ENCODE measurements around the gene EXOC4. TPM values are rescaled to one million over a fixed set of nuclear protein-coding genes. Genes with fewer than 3 reads are reported as not detected.

Gene EXOC4
- total RNA-seq, 1 donor from 2014 or later: 99.2 TPM

DNA sequence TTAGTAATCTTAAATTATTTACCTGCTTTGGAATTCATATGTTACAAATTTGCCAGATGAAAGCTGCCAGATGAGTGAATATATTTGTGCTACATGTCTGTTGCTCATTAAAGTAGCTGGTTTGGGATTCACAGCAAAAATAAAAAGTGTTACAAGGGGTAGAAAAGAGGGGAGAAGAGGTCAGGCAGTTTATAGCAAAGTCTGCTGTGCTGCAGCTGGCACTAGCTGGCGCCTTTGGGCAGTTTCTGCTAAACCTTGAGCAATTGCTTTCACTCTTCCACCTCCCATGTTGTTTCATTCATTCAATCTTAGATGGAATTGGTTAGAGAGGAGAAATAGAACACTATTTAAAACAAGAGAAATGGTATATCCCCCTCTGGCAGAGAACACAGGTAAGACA lies 470.2 kb downstream of the EXOC4 start:
- H3K9me3 ChIP-seq: no peaks in the 10 kb centered on the region
- H3K36me3 ChIP-seq: no peaks in the 10 kb centered on the region
- no peak for DNase-seq (ENCODE audit: extremely low spot score in 2 of 2)
- no peak overlapping the region for H3K27ac ChIP-seq
- H3K27me3 ChIP-seq: no peaks in the 10 kb centered on the region
- H3K4me3 ChIP-seq: no peak overlapping the region
- no peaks in the 10 kb centered on the region for H3K4me1 ChIP-seq
- TF ChIP-seq POLR2AphosphoS5 (IDR thresholded peaks at IDR 0.05; ENCODE audit: insufficient read depth in 1 of 2, low read depth in 1 of 2) (no peak), POLR2A (IDR thresholded peaks at IDR 0.05) (no peak)
- TF ChIP-seq, protein P1, sequence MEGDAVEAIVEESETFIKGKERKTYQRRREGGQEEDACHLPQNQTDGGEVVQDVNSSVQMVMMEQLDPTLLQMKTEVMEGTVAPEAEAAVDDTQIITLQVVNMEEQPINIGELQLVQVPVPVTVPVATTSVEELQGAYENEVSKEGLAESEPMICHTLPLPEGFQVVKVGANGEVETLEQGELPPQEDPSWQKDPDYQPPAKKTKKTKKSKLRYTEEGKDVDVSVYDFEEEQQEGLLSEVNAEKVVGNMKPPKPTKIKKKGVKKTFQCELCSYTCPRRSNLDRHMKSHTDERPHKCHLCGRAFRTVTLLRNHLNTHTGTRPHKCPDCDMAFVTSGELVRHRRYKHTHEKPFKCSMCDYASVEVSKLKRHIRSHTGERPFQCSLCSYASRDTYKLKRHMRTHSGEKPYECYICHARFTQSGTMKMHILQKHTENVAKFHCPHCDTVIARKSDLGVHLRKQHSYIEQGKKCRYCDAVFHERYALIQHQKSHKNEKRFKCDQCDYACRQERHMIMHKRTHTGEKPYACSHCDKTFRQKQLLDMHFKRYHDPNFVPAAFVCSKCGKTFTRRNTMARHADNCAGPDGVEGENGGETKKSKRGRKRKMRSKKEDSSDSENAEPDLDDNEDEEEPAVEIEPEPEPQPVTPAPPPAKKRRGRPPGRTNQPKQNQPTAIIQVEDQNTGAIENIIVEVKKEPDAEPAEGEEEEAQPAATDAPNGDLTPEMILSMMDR (IDR thresholded peaks at IDR 0.05): no peak
- intact Hi-C loops (cut with DNase I): no loop called here

DNA sequence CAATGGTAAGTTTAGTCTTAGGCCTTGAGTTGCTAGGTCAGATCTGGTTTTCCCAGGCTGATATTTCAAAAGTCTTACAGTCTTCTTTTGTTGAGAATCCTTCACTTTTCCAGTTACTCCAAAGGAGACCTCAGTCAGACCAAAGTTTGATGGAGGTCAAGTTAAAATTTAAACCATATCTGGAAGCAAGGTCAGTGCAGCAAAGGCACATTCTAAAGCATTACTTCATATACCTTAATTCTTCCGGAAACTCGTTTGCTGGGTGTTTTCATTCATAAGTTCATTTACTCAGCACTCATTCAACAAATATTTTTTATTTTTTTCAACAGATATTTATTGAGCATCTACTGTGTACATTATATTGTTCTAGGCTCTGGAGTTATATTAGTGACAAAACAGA lies 471.3 kb downstream of the EXOC4 start:
- intact Hi-C loops (cut with DNase I): no loop called here
- no peak for DNase-seq (ENCODE audit: extremely low spot score in 2 of 2)

DNA sequence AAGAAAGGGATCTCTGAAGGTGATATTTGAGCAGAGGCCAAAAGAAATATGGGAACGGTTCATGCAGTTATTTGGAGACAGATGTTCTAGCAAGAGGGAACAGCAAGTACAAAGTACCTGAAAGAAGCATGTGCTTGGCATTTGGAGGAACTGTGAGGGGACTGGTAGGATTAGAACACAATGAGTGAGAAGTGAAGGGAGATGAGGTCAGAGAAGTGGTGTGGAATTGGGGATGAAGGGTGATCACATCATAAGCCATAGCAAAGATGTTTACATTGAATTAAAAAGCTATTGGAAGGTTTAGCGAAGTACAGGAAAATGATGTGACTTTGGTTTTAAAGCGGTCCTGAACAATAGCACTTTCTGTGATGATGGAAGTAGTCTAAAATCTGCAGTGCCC lies 471.8 kb downstream of the EXOC4 start:
- no peak for DNase-seq (ENCODE audit: extremely low spot score in 2 of 2)
- Histone ChIP-seq H3K27ac (no peak overlapping the region), H3K4me1 (no peaks in the 10 kb centered on the region), H3K9me3 (no peaks in the 10 kb centered on the region), H3K36me3 (no peaks in the 10 kb centered on the region), H3K27me3 (no peaks in the 10 kb centered on the region), H3K4me3 (no peak overlapping the region)
- intact Hi-C loops (cut with DNase I): no loop called here
- no peak for TF ChIP-seq POLR2A (IDR thresholded peaks at IDR 0.05)
- TF ChIP-seq POLR2AphosphoS5 (IDR thresholded peaks at IDR 0.05; ENCODE audit: insufficient read depth in 1 of 2, low read depth in 1 of 2): no peak
- TF ChIP-seq, protein P1 (IDR thresholded peaks at IDR 0.05): no peak

More for the DNA sequence above, 471.3 kb downstream of the EXOC4 start:
- Histone ChIP-seq H3K4me1 (no peaks in the 10 kb centered on the region), H3K4me3 (no peak overlapping the region), H3K27me3 (no peaks in the 10 kb centered on the region), H3K27ac (no peak overlapping the region), H3K9me3 (no peaks in the 10 kb centered on the region), H3K36me3 (no peaks in the 10 kb centered on the region)
- TF ChIP-seq POLR2A (IDR thresholded peaks at IDR 0.05) (no peak), POLR2AphosphoS5 (IDR thresholded peaks at IDR 0.05; ENCODE audit: insufficient read depth in 1 of 2, low read depth in 1 of 2) (no peak)
- TF ChIP-seq, protein P1 (IDR thresholded peaks at IDR 0.05): no peak

DNA sequence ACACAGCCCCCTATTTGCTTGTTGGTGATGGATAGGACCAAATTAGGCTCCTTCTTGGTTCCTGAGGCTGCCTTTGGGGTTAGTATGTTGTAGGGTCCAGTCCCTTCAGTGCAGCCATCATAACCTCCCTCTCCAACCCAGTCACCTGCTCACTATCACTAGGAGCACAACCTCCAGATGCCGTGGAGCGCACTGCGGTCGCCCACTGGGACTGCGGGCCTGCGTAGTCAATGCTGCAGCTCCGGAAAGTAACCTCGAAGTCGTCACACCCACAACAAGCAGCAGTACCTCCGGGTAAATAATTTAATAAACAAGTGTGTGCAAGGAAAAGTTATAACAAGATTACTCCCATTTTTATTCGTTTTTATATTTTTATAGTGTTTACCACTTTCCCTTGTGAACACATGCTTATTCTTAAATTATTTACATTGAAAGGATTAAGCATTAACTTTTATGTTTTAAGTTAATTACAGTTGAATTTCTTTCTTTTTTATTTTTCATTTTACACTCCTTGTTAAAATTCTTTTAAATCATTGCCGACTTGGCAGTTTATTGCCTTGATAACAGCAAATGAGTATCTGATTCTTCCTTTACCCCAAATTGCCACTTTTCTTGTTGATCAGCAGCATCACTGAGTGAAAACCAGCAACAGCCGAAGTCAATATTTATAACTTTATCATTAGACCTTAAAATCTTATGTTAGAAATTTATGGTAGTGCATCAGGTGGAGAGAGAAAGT lies 474.8 kb downstream of the EXOC4 start:
- DNase-seq (ENCODE audit: extremely low spot score in 2 of 2): no peak
- H3K9me3 ChIP-seq: no peaks in the 10 kb centered on the region
- no peaks in the 10 kb centered on the region for H3K27me3 ChIP-seq
- H3K36me3 ChIP-seq: no peaks in the 10 kb centered on the region
- intact Hi-C loops (cut with DNase I): no loop called here
- H3K27ac ChIP-seq: no peak overlapping the region
- H3K4me1 ChIP-seq: no peaks in the 10 kb centered on the region
- H3K4me3 ChIP-seq: no peak overlapping the region
- TF ChIP-seq, protein P1 (IDR thresholded peaks at IDR 0.05): no peak
- TF ChIP-seq POLR2AphosphoS5 (IDR thresholded peaks at IDR 0.05; ENCODE audit: insufficient read depth in 1 of 2, low read depth in 1 of 2) (no peak), POLR2A (IDR thresholded peaks at IDR 0.05) (no peak)

DNA sequence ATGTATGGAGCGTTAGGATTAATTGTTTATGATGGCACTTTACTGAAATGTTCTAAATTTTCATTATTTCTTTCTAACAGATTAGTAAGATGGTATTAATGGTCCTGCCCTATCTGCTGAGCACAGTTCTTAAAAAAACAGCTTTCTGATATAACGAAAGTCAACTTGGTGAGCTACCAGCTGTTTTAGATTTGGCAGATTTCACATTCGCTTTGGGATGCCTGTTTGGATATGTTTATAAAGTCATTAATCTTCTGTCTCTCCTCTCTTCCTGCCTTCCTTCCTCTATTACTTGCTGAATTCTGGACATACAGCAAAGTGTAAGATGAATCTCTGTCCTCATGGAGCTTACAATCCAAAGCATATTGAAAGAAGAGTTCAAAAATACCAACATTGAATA lies 477.5 kb downstream of the EXOC4 start:
- H3K4me3 ChIP-seq: no peak overlapping the region
- no peak for DNase-seq (ENCODE audit: extremely low spot score in 2 of 2)
- TF ChIP-seq, protein P1 (IDR thresholded peaks at IDR 0.05): no peak
- TF ChIP-seq POLR2AphosphoS5 (IDR thresholded peaks at IDR 0.05; ENCODE audit: insufficient read depth in 1 of 2, low read depth in 1 of 2): no peak
- TF ChIP-seq POLR2A (IDR thresholded peaks at IDR 0.05): no peak
- intact Hi-C loops (cut with DNase I): no loop called here
- H3K27ac ChIP-seq: no peak overlapping the region
- no peaks in the 10 kb centered on the region for H3K27me3 ChIP-seq
- H3K4me1 ChIP-seq: no peaks in the 10 kb centered on the region
- no peaks in the 10 kb centered on the region for H3K9me3 ChIP-seq
- H3K36me3 ChIP-seq: no peaks in the 10 kb centered on the region

Measured in vagina (tissue), 2 donors.